Daoy (cell line): ENCODE results near the gene CR1. TPM values are rescaled to one million over a fixed set of nuclear protein-coding genes. Genes with fewer than 3 reads are reported as not detected.
"Not testable (repeated sequence)": the region's sequence is repeated elsewhere in the genome, so short reads cannot be mapped to it uniquely, and the experiment has no call there.

Experiments
- DNase-seq: peaks from one replicate; pipeline ENCODE4 v3.0.0-alpha.2; 2015; ENCODE audit warnings: low read depth
- total RNA-seq: library from RNA; depleted of rRNA; stranded (reverse); fragments of >200 nt; shearing (Covaris generic); gene quantifications from 2 replicates; pipeline ENCODE4 v1.2.3, GENCODE V29; 2014; rRNA removed

Gene CR1
- 0.03 TPM in 1 of 2 replicates, not detected in the other for total RNA-seq

- DNase-seq: peak; percentile 21
These were observed at the start of gene CR1 for GRCh38 chr1:207495801-207496792. CR1 (plus strand) TSS chr1:207496157; CDS start chr1:207496268, 111 bp downstream.

- no peak for DNase-seq
These were observed 42.3 kb upstream of the CR1 start for GRCh38 chr1:207453710-207454045.

GRCh38 chr1:207454046-207454964 lies 41.7 kb upstream of the CR1 start, which contains the start of gene CR2:
CR2 (plus strand) TSS chr1:207454328; CDS start chr1:207454419, 91 bp downstream.
- DNase-seq: peak; percentile 58

- no peak for DNase-seq
These were observed 40.7 kb upstream of the CR1 start for GRCh38 chr1:207455183-207455754.

- no peak for DNase-seq
These were observed 37.5 kb upstream of the CR1 start for GRCh38 chr1:207458414-207458813.

GRCh38 chr1:207459008-207459407 lies 36.9 kb upstream of the CR1 start:
- DNase-seq: no peak

- DNase-seq: peak; percentile 26
These were observed 34.3 kb upstream of the CR1 start for GRCh38 chr1:207461649-207462048.

GRCh38 chr1:207462535-207462934 lies 33.4 kb upstream of the CR1 start:
- DNase-seq: no peak

GRCh38 chr1:207463021-207463420 lies 32.9 kb upstream of the CR1 start:
- peak; percentile 70 for DNase-seq

- no peak for DNase-seq
These were observed 32.4 kb upstream of the CR1 start for GRCh38 chr1:207463571-207463970.

- DNase-seq: no peak
These were observed 25.0 kb upstream of the CR1 start for GRCh38 chr1:207470927-207471326.

GRCh38 chr1:207474210-207474609 lies 21.7 kb upstream of the CR1 start:
- no peak for DNase-seq

GRCh38 chr1:207486198-207486597 lies 9.8 kb upstream of the CR1 start:
- DNase-seq: no peak

GRCh38 chr1:207487636-207488035 lies 8.3 kb upstream of the CR1 start:
- no peak for DNase-seq

GRCh38 chr1:207493212-207493611 lies 2.7 kb upstream of the CR1 start:
- DNase-seq: no peak

GRCh38 chr1:207494171-207494570 lies 1.8 kb upstream of the CR1 start:
- no peak for DNase-seq

- not testable (repeated sequence) for DNase-seq
These were observed 676 bp upstream of the CR1 start for GRCh38 chr1:207495281-207495680.

GRCh38 chr1:207497941-207498340 lies 2.0 kb downstream of the CR1 start:
- no peak for DNase-seq

GRCh38 chr1:207499573-207499972 lies 3.6 kb downstream of the CR1 start:
- DNase-seq: peak; percentile 75

- no peak for DNase-seq
These were observed 4.3 kb downstream of the CR1 start for GRCh38 chr1:207500306-207500705.

- no peak for DNase-seq
These were observed 5.1 kb downstream of the CR1 start for GRCh38 chr1:207501071-207501470.

- DNase-seq: peak; percentile 10
These were observed 6.8 kb downstream of the CR1 start for GRCh38 chr1:207502726-207503125.
